K562 (cell line): ENCODE results near the gene SPAM1. TPM values are rescaled to one million over a fixed set of nuclear protein-coding genes. Genes with fewer than 3 reads are reported as not detected.
A peak's percentile ranks its signal among the peaks of the same experiment; 100 is the strongest.

ENCODE experiments used
- ATAC-seq: fragments of 200-7000 bp; cut with Tn5 transposase; 3 replicates; pipeline ENCODE4 v1.9.1; 2020; ENCODE audit warnings: moderate library complexity
- BruUV-seq: library from RNA; stranded (reverse); fragments of 400-500 nt; replicated peaks from 2 replicates; lab custom pipeline; 2021; lab: Mats Ljungman, UMichigan
- CTCF ChIA-PET: fragments of 300-600 bp; formaldehyde crosslinking; extraction: SDS; loops from one replicate; lab custom pipeline; 2021; ENCODE audit warnings: low intra/inter-chr PET ratio; lab: Yijun Ruan, JAX
- POLR2A ChIA-PET: fragments of 300-600, 350-650 bp; sonication (Branson Sonifier 250); formaldehyde crosslinking; extraction: SDS; loops from one replicate; lab custom pipeline; 2021; ENCODE audit warnings: antibody characterized with exemption, inconsistent platforms; lab: Yijun Ruan, JAX
- DNase-seq, 4 experiments: peaks; one replicate each; pipeline versions ENCODE4 v3.0.0 to v3.0.0-alpha.2; 2011 to 2018; ENCODE audit warnings: low spot score in 3 of 4, mixed read lengths in 3 of 4; ENCODE audit errors: extremely low read depth in 1 of 4
- FAIRE-seq: peaks from 2 replicates; lab custom pipeline; 2011; peaks lifted over from hg19 to GRCh38; lab: Jason Lieb, UNC
- H2AFZ ChIP-seq: 2 replicates; pipeline ENCODE4 v1.6.0; 2011; ENCODE audit warnings: low read depth, low read length, control low read depth, inconsistent platforms
- H3K27ac ChIP-seq: fragments of 200-600 bp; 3 replicates; pipeline ENCODE4 v1.8.0; 2011; ENCODE audit warnings: low read depth, mild to moderate bottlenecking, control low read depth, inconsistent platforms, low read length, moderate library complexity, mixed read lengths; ENCODE audit errors: extremely low read depth
- H3K27me3 ChIP-seq, 2 experiments: fragments of 300-600 bp in 1 of 2; 2 replicates in 1 of 2; 3 replicates in 1 of 2; pipeline versions ENCODE4 v1.6.0 to v1.8.0; 2011; ENCODE audit warnings: inconsistent platforms in 2 of 2, low read length in 2 of 2, mild to moderate bottlenecking in 1 of 2, mixed read lengths in 1 of 2, moderate library complexity in 1 of 2; ENCODE audit not compliant: control insufficient read depth in 2 of 2, insufficient read depth in 2 of 2
- H3K36me3 ChIP-seq: fragments of 300-600 bp; 3 replicates; pipeline ENCODE4 v1.8.0; 2011; ENCODE audit warnings: mild to moderate bottlenecking, low read length, inconsistent platforms; ENCODE audit not compliant: control insufficient read depth, insufficient read depth
- H3K4me1 ChIP-seq, 2 experiments: fragments of 200-600 bp in 1 of 2; replicated peaks in 1 of 2; 2 replicates in 1 of 2; 3 replicates in 1 of 2; pipeline versions ENCODE4 v1.5.1 to v1.8.0; 2011; ENCODE audit warnings: inconsistent platforms in 2 of 2, low read length in 2 of 2, mild to moderate bottlenecking in 1 of 2, mixed read lengths in 1 of 2, moderate library complexity in 1 of 2; ENCODE audit not compliant: control insufficient read depth in 2 of 2, insufficient read depth in 2 of 2
- H3K4me2 ChIP-seq: 2 replicates; pipeline ENCODE4 v1.6.1; 2011; ENCODE audit warnings: low read length, control low read depth, inconsistent platforms, mixed read lengths; ENCODE audit not compliant: insufficient read depth
- H3K4me3 ChIP-seq: fragments of 200-600 bp; sonication (generic), shearing (Covaris generic); 2 replicates; pipeline ENCODE4 v1.5.1; 2016; ENCODE audit warnings: control low read depth, inconsistent platforms
- H3K79me2 ChIP-seq: fragments of 200-600 bp; 3 replicates; pipeline ENCODE4 v1.8.0; 2011; ENCODE audit warnings: low read length, inconsistent platforms; ENCODE audit not compliant: control insufficient read depth, insufficient read depth
- H3K9ac ChIP-seq, 2 experiments: 2 replicates each; pipeline versions ENCODE4 v1.6.0 to v1.6.1; 2011; ENCODE audit warnings: low read depth in 2 of 2, low read length in 2 of 2, control low read depth in 1 of 2, inconsistent platforms in 1 of 2, mild to moderate bottlenecking in 1 of 2, mixed read lengths in 1 of 2; ENCODE audit not compliant: insufficient read depth in 1 of 2
- H3K9me1 ChIP-seq: one replicate; pipeline ENCODE4 v1.6.0; 2011; ENCODE audit warnings: inconsistent platforms, mild to moderate bottlenecking, low read length, moderate library complexity; ENCODE audit not compliant: control insufficient read depth, insufficient read depth
- H3K9me3 ChIP-seq: replicated peaks from 2 replicates; pipeline ENCODE4 v1.5.1; 2011; ENCODE audit warnings: low read depth, low read length, inconsistent platforms; ENCODE audit not compliant: control insufficient read depth, insufficient read depth
- H4K20me1 ChIP-seq: replicated peaks from 2 replicates; pipeline ENCODE4 v1.6.1; 2011; ENCODE audit warnings: low read length, inconsistent platforms, mixed read lengths; ENCODE audit not compliant: control insufficient read depth, insufficient read depth
- CXXC5 ChIP-seq: fragments of 250-450 bp; sonication (Bioruptor Pico); IDR thresholded peaks from 2 replicates; pipeline ENCODE4 v1.8.0; 2022; ENCODE audit warnings: inconsistent platforms, mild to moderate bottlenecking, moderate library complexity
- FUS ChIP-seq: fragments of 200-400 bp; formaldehyde crosslinking; optimal IDR thresholded peaks from 2 replicates; pipeline ENCODE3; 2017; ENCODE audit warnings: low read depth, low read length
- L3MBTL2 ChIP-seq: fragments of 450-650 bp; IDR thresholded peaks from 2 replicates; pipeline ENCODE4 v1.6.1; 2016; ENCODE audit warnings: mild to moderate bottlenecking, moderate library complexity
- RREB1 ChIP-seq: fragments of 250-450 bp; sonication (Bioruptor Pico); IDR thresholded peaks from 2 replicates; pipeline ENCODE4 v1.4.0; 2020
- USF2 ChIP-seq: sonication (generic); formaldehyde crosslinking; IDR thresholded peaks from 2 replicates; pipeline ENCODE4 v1.5.0; 2020; ENCODE audit warnings: missing genetic modification reagents
- ZNF766 ChIP-seq: fragments of 200-800 bp; sonication (Bioruptor generic); conservative IDR thresholded peaks from 2 replicates; pipeline ENCODE4 v1.6.1; 2016; ENCODE audit warnings: missing genetic modification characterization, missing compliant biosample characterization
- WGBS: fragments of 100-300 bp; shearing (Covaris generic); methylation state at CpG from one replicate; pipeline ENCODE4 v1.1.6; 2016; ENCODE audit warnings: low coverage, mixed read lengths; ENCODE audit not compliant: insufficient coverage; ENCODE audit errors: missing lambda C conversion rate; 5-methylcytosine and 5-hydroxymethylcytosine counted together
- in situ Hi-C: fragments of 300-500 bp; cut with MboI; formaldehyde crosslinking; loops from 4 replicates; pipeline ENCODE4 v1.15.0; 2018; ENCODE audit warnings: inconsistent platforms, mixed read lengths
- intact Hi-C: fragments of 100-400 bp; cut with micrococcal nuclease; formaldehyde crosslinking; loops from 2 replicates; pipeline ENCODE4 v1.14.2; 2022
- polyA plus RNA-seq, 8 experiments: library from polyadenylated mRNA; depleted of rRNA in 4 of 8; stranded (reverse) in 5 of 8; unstranded in 3 of 8; fragments of >200 nt; fragmentation: Nextera tagmentation in 2 of 8; fragmentation: Illumina TruSeq in 1 of 8; extraction: Ambion mirVana in 2 of 8; extraction: Trizol in 1 of 8; gene quantifications; 2 replicates each; pipeline versions ENCODE4 v1.2.1 to v1.2.3, GENCODE V29; 2011 to 2014; ENCODE audit warnings: inconsistent platforms in 1 of 8, missing spikeins in 1 of 8
- total RNA-seq, 7 experiments: library from RNA; depleted of rRNA in 6 of 7; stranded (reverse); fragments of >200 nt in 6 of 7; fragmentation: Illumina TruSeq in 2 of 7; extraction: Trizol in 2 of 7; gene quantifications; 2 replicates each; pipeline versions ENCODE4 v1.2.1 to v1.2.3, GENCODE V29; 2011 to 2021; ENCODE audit warnings: low replicate concordance in 1 of 7

SPAM1 gene
- total and polyA plus RNA-seq, 9 of the 15 experiments (the other 6 are each of a cell fraction or from before 2014, with no cell fraction given), result not detected

GRCh38 chr7:123918309-123918708 is 6.7 kb upstream of the SPAM1 start:
- H3K27me3 ChIP-seq, result no peaks in the 10 kb centered on the region
- BruUV-seq, result no TSS peak
- H3K4me1 ChIP-seq, result no peaks in the 10 kb centered on the region; a peak in 1 of 5 replicates
- FAIRE-seq (no peak), ATAC-seq (peak; percentile 52), DNase-seq (peak in 1 of 4 experiments; percentile 6)
- no peaks in the 10 kb centered on the region for H3K36me3 ChIP-seq
- no peaks in the 10 kb centered on the region for H3K9me1 ChIP-seq
- no peak overlapping the region for H3K4me3 ChIP-seq
- ChIA-PET CTCF (interaction anchor here (1.0 kb wide), 1 partner anchor 866 kb away, joined by 6 read pairs; no protein-coding TSS in a partner anchor), POLR2A (no interaction called here)
- WGBS, result under 1% methylated on average over 8 of the region's 8 CpGs
- H3K27ac ChIP-seq, result no peak overlapping the region
- H2AFZ ChIP-seq, result peak overlapping the region; percentile 40; the same call in 1 of the 2 replicates
- no peaks in the 10 kb centered on the region for H4K20me1 ChIP-seq
- H3K9me3 ChIP-seq, result no peaks in the 10 kb centered on the region
- no peaks in the 10 kb centered on the region for H3K79me2 ChIP-seq
- no peak overlapping the region for H3K9ac ChIP-seq
- H3K4me2 ChIP-seq, result peak overlapping the region; percentile 21; the same call in 1 of the 2 replicates
- in situ Hi-C loops (no loop called here), intact Hi-C loops (no loop called here)
- TF ChIP-seq L3MBTL2 (peak; percentile 86), RREB1 (CRISPR knock-in tag) (no peak), USF2 (CRISPR knock-in tag) (peak; percentile 35; the same call in 1 of the 2 replicates), ZNF766 (CRISPR knock-in tag) (peak; percentile 79; the same call in 1 of the 2 replicates), FUS (no peak), CXXC5 (CRISPR knock-in tag) (0 out of 2 replicates have a peak, but pooled peaks have one; percentile 5)
